ENCODE measurements around the gene ARHGAP5. TPM values are rescaled to one million over a fixed set of nuclear protein-coding genes. Genes with fewer than 3 reads are reported as not detected.

The ARHGAP5 gene
- total RNA-seq, 1 experiment from 2014 or later, result 66.9 TPM

DNA sequence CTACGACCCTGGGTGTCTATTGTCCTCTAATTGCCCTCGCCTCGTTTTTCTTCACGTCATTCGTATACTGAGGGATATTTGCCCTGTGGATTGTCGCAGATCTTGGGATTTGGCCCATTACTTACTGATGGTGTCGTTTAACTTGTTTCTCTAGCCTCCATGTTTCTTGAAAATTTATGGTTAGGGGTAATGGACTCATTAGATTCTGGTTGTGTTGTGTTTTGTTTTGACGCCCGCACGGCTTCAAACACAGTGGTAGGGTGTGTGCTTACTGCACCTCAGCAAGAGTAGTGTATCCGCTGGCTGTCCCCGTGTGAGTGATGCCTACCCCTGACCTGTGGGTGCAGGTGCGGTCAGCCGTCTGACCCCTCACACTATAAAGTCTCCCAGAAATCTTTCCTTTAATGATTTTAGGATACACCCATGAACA lies 126.8 kb downstream of the ARHGAP5 start:
- H3K27me3 Mint-ChIP-seq (ENCODE audit: low read depth), result peaks cover 15% of the 10 kb centered on the region
- ATAC-seq (no peak), DNase-seq (ENCODE audit: low spot score) (no peak)
- ChIA-PET CTCF (interaction anchor here (0.9 to 1.6 kb wide), 5 partner anchors 51 to 356 kb away, joined by 3 to 7 read pairs (median 4); partner anchors contain the start of gene ARHGAP5), POLR2A (interaction anchor here (2.3 kb wide), 1 partner anchor 127 kb away, joined by 11 read pairs; the partner anchor contains the start of gene ARHGAP5)
- peaks cover 20% of the 10 kb centered on the region for H3K4me1 Mint-ChIP-seq
- no peaks in the 10 kb centered on the region for H3K9me3 Mint-ChIP-seq
- H3K36me3 Mint-ChIP-seq, result no peaks in the 10 kb centered on the region
- peak; percentile 11 for TF ChIP-seq GABPB1 (CRISPR knock-in tag; IDR thresholded peaks at IDR 0.05)
- TF ChIP-seq, protein P1, sequence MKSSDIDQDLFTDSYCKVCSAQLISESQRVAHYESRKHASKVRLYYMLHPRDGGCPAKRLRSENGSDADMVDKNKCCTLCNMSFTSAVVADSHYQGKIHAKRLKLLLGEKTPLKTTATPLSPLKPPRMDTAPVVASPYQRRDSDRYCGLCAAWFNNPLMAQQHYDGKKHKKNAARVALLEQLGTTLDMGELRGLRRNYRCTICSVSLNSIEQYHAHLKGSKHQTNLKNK (CRISPR knock-in tag; IDR thresholded peaks at IDR 0.05), result no peak
- TF ChIP-seq, protein P2, sequence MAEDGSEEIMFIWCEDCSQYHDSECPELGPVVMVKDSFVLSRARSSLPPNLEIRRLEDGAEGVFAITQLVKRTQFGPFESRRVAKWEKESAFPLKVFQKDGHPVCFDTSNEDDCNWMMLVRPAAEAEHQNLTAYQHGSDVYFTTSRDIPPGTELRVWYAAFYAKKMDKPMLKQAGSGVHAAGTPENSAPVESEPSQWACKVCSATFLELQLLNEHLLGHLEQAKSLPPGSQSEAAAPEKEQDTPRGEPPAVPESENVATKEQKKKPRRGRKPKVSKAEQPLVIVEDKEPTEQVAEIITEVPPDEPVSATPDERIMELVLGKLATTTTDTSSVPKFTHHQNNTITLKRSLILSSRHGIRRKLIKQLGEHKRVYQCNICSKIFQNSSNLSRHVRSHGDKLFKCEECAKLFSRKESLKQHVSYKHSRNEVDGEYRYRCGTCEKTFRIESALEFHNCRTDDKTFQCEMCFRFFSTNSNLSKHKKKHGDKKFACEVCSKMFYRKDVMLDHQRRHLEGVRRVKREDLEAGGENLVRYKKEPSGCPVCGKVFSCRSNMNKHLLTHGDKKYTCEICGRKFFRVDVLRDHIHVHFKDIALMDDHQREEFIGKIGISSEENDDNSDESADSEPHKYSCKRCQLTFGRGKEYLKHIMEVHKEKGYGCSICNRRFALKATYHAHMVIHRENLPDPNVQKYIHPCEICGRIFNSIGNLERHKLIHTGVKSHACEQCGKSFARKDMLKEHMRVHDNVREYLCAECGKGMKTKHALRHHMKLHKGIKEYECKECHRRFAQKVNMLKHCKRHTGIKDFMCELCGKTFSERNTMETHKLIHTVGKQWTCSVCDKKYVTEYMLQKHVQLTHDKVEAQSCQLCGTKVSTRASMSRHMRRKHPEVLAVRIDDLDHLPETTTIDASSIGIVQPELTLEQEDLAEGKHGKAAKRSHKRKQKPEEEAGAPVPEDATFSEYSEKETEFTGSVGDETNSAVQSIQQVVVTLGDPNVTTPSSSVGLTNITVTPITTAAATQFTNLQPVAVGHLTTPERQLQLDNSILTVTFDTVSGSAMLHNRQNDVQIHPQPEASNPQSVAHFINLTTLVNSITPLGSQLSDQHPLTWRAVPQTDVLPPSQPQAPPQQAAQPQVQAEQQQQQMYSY (CRISPR knock-in tag; IDR thresholded peaks at IDR 0.05), result no peak
- peak overlapping the region; percentile 94 for H3K4me3 Mint-ChIP-seq
- no peak overlapping the region for H3K27ac Mint-ChIP-seq

DNA sequence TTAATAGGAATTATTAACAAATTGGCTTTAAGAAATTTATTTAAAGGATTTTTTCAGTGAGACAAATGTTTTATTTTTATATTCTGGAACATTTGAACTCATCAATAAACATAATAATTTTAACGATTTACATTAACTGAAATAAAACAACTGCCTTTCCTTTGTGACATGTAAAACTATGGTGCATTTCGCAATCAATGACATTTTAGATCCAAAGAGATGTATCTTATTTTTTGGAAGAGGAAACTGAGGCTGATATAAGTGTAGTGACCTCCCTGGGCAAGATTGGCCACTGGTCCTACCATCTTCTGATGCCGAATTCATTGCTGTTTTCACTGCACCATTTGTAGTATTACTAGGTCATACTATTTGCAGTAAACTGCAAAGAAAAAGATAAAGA lies 128.4 kb downstream of the ARHGAP5 start:
- H3K36me3 Mint-ChIP-seq, result no peaks in the 10 kb centered on the region

More for the DNA sequence above, 128.4 kb downstream of the ARHGAP5 start:
- Mint-ChIP-seq H3K27ac (no peak overlapping the region), H3K27me3 (ENCODE audit: low read depth) (peaks cover 15% of the 10 kb centered on the region), H3K4me1 (peaks cover 20% of the 10 kb centered on the region), H3K9me3 (no peaks in the 10 kb centered on the region), H3K4me3 (no peak overlapping the region)
- no peak for ATAC-seq
- DNase-seq (ENCODE audit: low spot score), result no peak
- CTCF ChIA-PET, result interaction anchor here (1.0 kb wide), 1 partner anchor 355 kb away, joined by 4 read pairs; no protein-coding TSS in a partner anchor
- POLR2A ChIA-PET, result no interaction called here
- TF ChIP-seq SMAD4 (CRISPR knock-in tag; IDR thresholded peaks at IDR 0.05) (no peak), NR1H2 (CRISPR knock-in tag; IDR thresholded peaks at IDR 0.05) (no peak), NFE2L1 (CRISPR knock-in tag; IDR thresholded peaks at IDR 0.05) (no peak), CREB1 (CRISPR knock-in tag; IDR thresholded peaks at IDR 0.05) (no peak), MXD4 (CRISPR knock-in tag; IDR thresholded peaks at IDR 0.05; ENCODE audit: borderline replicate concordance) (no peak), CBFB (CRISPR knock-in tag; IDR thresholded peaks at IDR 0.05; ENCODE audit: low read depth) (no peak), TP53 (CRISPR knock-in tag; IDR thresholded peaks at IDR 0.05) (no peak), SMAD3 (CRISPR knock-in tag; IDR thresholded peaks at IDR 0.05; ENCODE audit: borderline replicate concordance) (no peak), NFATC4 (CRISPR knock-in tag; IDR thresholded peaks at IDR 0.05) (no peak), TEAD1 (CRISPR knock-in tag; IDR thresholded peaks at IDR 0.05) (no peak), HMGA2 (CRISPR knock-in tag; IDR thresholded peaks at IDR 0.05) (no peak), RELA (CRISPR knock-in tag; IDR thresholded peaks at IDR 0.05; ENCODE audit: borderline replicate concordance) (no peak), RORB (CRISPR knock-in tag; IDR thresholded peaks at IDR 0.05) (no peak), ZNF416 (CRISPR knock-in tag; IDR thresholded peaks at IDR 0.05) (no peak), OVOL2 (CRISPR knock-in tag; IDR thresholded peaks at IDR 0.05; ENCODE audit: borderline replicate concordance) (no peak), ZBTB21 (CRISPR knock-in tag; IDR thresholded peaks at IDR 0.05; ENCODE audit: borderline replicate concordance) (no peak)
- TF ChIP-seq, protein P3, sequence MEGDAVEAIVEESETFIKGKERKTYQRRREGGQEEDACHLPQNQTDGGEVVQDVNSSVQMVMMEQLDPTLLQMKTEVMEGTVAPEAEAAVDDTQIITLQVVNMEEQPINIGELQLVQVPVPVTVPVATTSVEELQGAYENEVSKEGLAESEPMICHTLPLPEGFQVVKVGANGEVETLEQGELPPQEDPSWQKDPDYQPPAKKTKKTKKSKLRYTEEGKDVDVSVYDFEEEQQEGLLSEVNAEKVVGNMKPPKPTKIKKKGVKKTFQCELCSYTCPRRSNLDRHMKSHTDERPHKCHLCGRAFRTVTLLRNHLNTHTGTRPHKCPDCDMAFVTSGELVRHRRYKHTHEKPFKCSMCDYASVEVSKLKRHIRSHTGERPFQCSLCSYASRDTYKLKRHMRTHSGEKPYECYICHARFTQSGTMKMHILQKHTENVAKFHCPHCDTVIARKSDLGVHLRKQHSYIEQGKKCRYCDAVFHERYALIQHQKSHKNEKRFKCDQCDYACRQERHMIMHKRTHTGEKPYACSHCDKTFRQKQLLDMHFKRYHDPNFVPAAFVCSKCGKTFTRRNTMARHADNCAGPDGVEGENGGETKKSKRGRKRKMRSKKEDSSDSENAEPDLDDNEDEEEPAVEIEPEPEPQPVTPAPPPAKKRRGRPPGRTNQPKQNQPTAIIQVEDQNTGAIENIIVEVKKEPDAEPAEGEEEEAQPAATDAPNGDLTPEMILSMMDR (IDR thresholded peaks at IDR 0.05), result no peak
- TF ChIP-seq, protein P4, sequence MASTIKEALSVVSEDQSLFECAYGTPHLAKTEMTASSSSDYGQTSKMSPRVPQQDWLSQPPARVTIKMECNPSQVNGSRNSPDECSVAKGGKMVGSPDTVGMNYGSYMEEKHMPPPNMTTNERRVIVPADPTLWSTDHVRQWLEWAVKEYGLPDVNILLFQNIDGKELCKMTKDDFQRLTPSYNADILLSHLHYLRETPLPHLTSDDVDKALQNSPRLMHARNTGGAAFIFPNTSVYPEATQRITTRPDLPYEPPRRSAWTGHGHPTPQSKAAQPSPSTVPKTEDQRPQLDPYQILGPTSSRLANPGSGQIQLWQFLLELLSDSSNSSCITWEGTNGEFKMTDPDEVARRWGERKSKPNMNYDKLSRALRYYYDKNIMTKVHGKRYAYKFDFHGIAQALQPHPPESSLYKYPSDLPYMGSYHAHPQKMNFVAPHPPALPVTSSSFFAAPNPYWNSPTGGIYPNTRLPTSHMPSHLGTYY (CRISPR knock-in tag; IDR thresholded peaks at IDR 0.05), result no peak
- TF ChIP-seq, protein P5, sequence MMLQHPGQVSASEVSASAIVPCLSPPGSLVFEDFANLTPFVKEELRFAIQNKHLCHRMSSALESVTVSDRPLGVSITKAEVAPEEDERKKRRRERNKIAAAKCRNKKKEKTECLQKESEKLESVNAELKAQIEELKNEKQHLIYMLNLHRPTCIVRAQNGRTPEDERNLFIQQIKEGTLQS (CRISPR knock-in tag; conservative IDR thresholded peaks at IDR 0.05), result no peak
- TF ChIP-seq, protein P6, sequence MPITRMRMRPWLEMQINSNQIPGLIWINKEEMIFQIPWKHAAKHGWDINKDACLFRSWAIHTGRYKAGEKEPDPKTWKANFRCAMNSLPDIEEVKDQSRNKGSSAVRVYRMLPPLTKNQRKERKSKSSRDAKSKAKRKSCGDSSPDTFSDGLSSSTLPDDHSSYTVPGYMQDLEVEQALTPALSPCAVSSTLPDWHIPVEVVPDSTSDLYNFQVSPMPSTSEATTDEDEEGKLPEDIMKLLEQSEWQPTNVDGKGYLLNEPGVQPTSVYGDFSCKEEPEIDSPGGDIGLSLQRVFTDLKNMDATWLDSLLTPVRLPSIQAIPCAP (CRISPR knock-in tag; IDR thresholded peaks at IDR 0.05), result no peak
